Neuronal stem cell (in vitro differentiated cells): ENCODE measurements around the gene ANK3.

Experiments used
- DNase-seq: peaks from one replicate; pipeline ENCODE4 v3.0.0-alpha.2; 2013; ENCODE audit warnings: low spot score
- H2AFZ ChIP-seq: one replicate; pipeline ENCODE4 v1.6.1; 2013; ENCODE audit warnings: mild to moderate bottlenecking, low read length, inconsistent platforms
- H2AK5ac ChIP-seq: 2 replicates; pipeline ENCODE4 v1.6.1; 2013; ENCODE audit warnings: low read depth, mild to moderate bottlenecking, inconsistent platforms, low read length, moderate library complexity, mixed read lengths
- H2BK120ac ChIP-seq: 2 replicates; pipeline ENCODE4 v1.6.1; 2013; ENCODE audit warnings: low read depth, mild to moderate bottlenecking, inconsistent platforms, low read length, moderate library complexity, mixed read lengths
- H2BK12ac ChIP-seq: one replicate; pipeline ENCODE4 v1.6.1; 2013; ENCODE audit warnings: low read length, inconsistent platforms
- H2BK15ac ChIP-seq: 2 replicates; pipeline ENCODE4 v1.6.1; 2013; ENCODE audit warnings: mild to moderate bottlenecking, low read length, inconsistent platforms, mixed read lengths
- H2BK5ac ChIP-seq: one replicate; pipeline ENCODE4 v1.6.1; 2013; ENCODE audit warnings: inconsistent platforms, mild to moderate bottlenecking, low read length, moderate library complexity
- H3K14ac ChIP-seq: one replicate; pipeline ENCODE4 v1.6.1; 2013; ENCODE audit warnings: low read length, inconsistent platforms
- H3K18ac ChIP-seq: 2 replicates; pipeline ENCODE4 v1.6.1; 2013; ENCODE audit warnings: low read length, inconsistent platforms
- H3K23ac ChIP-seq: 2 replicates; pipeline ENCODE4 v1.6.1; 2013; ENCODE audit warnings: low read depth, mild to moderate bottlenecking, mixed read lengths, low read length, inconsistent platforms; ENCODE audit not compliant: poor library complexity
- H3K27ac ChIP-seq: replicated peaks from 3 replicates; pipeline ENCODE4 v1.5.1; 2013; ENCODE audit warnings: low read length, inconsistent platforms
- H3K27me3 ChIP-seq, 3 experiments: 2 replicates each; pipeline ENCODE4 v1.6.1; 2013; ENCODE audit warnings: low read length in 3 of 3, mild to moderate bottlenecking in 2 of 3, inconsistent platforms in 1 of 3, low read depth in 1 of 3, mixed read lengths in 1 of 3, moderate library complexity in 1 of 3; ENCODE audit not compliant: control insufficient read depth in 3 of 3, insufficient read depth in 3 of 3
- H3K36me3 ChIP-seq, 2 donors: replicated peaks in 1 of 2; 2 replicates each; pipeline ENCODE4 v1.6.1; 2013; ENCODE audit warnings: low read length in 2 of 2; ENCODE audit not compliant: control insufficient read depth in 2 of 2, insufficient read depth in 2 of 2
- H3K4ac ChIP-seq: 2 replicates; pipeline ENCODE4 v1.6.1; 2013; ENCODE audit warnings: inconsistent platforms, mild to moderate bottlenecking, low read length, moderate library complexity
- H3K4me1 ChIP-seq, 2 donors: 1 replicate in 1 of 2; 2 replicates in 1 of 2; pipeline ENCODE4 v1.6.1; 2013; ENCODE audit warnings: low read length in 2 of 2, low read depth in 1 of 2; ENCODE audit not compliant: control insufficient read depth in 2 of 2, insufficient read depth in 1 of 2
- H3K4me2 ChIP-seq: one replicate; pipeline ENCODE4 v1.6.1; 2013; ENCODE audit warnings: mild to moderate bottlenecking, low read length, inconsistent platforms; ENCODE audit not compliant: insufficient read depth, poor library complexity, severe bottlenecking
- H3K4me3 ChIP-seq, 2 donors: 2 replicates each; pipeline ENCODE4 v1.5.1; 2013; ENCODE audit warnings: low read length in 2 of 2, mild to moderate bottlenecking in 2 of 2, inconsistent platforms in 1 of 2, moderate library complexity in 1 of 2
- H3K79me1 ChIP-seq: one replicate; pipeline ENCODE4 v1.6.1; 2013; ENCODE audit warnings: low read depth, mild to moderate bottlenecking, inconsistent platforms, low read length, moderate library complexity
- H3K9ac ChIP-seq: one replicate; pipeline ENCODE4 v1.6.1; 2013; ENCODE audit warnings: mild to moderate bottlenecking, low read depth, low read length, inconsistent platforms; ENCODE audit not compliant: poor library complexity
- H3K9me3 ChIP-seq, 2 donors: replicated peaks in 1 of 2; 2 replicates each; pipeline versions ENCODE3 to v1.6.1; 2013; ENCODE audit warnings: low read length in 2 of 2, mild to moderate bottlenecking in 2 of 2, inconsistent platforms in 1 of 2, low read depth in 1 of 2, mixed read lengths in 1 of 2, moderate library complexity in 1 of 2; ENCODE audit not compliant: control insufficient read depth in 2 of 2, insufficient read depth in 1 of 2
- H4K8ac ChIP-seq: one replicate; pipeline ENCODE4 v1.6.1; 2013; ENCODE audit warnings: low read depth, mild to moderate bottlenecking, inconsistent platforms, low read length, moderate library complexity
- H4K91ac ChIP-seq: one replicate; pipeline ENCODE4 v1.6.1; 2013; ENCODE audit warnings: low read length, low read depth, mild to moderate bottlenecking, inconsistent platforms; ENCODE audit not compliant: poor library complexity
- WGBS, 2 donors: extraction: QIAGEN DNeasy Blood & Tissue Kit; methylation state at CpG; one replicate each; pipeline ENCODE4 v1.1.7; 2013; ENCODE audit warnings: missing lambda C conversion rate in 2 of 2, mixed read lengths in 1 of 2; ENCODE audit not compliant: insufficient read length in 2 of 2, insufficient replicate concordance in 1 of 2; ENCODE audit errors: extremely low coverage in 2 of 2; 5-methylcytosine and 5-hydroxymethylcytosine counted together

ANK3 gene

DNA sequence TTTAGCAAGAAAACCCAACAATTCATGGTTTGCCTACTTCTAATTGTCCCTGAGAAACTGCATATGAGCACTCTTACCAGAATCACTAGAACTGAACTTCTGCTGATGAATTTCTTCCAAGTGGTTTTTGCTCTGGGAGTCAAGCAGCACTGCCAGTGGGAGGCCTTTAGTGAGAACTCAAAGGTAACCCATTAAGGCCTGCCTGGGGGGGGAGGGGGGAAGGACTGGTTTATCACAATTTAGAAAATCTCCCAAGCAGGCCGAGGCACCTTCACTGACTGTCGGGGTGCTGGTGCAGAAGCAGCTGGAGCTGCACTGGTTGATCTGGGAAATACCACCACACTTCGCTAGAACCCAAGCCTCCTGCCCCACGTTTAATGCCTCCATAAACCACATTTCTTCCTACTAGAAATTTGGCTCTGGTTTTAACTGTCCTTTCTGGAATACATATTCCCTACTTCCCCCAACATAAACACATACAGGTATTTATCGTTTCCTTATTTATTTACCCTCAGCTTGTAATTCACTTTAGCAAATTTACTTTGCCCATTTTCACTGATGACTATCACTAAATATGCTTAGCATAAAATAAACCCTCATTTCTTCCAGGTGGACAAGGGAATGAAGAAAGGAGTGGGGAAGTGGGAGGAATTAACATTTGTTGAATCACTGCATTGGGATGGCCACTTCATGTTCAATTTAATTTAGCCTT is 14.2 kb downstream of the ANK3 start:
- no peak overlapping the region for H4K91ac ChIP-seq
- H3K4ac ChIP-seq = no peak overlapping the region
- H3K9me3 ChIP-seq = no peaks in the 10 kb centered on the region
- 100% methylated on average over 1 of the region's 5 CpGs; no CpG with 5 or more reads in 1 of the 2 donors for WGBS, 2 donors
- no peak overlapping the region for H2BK12ac ChIP-seq
- H3K9ac ChIP-seq = no peak overlapping the region
- H3K23ac ChIP-seq = no peak overlapping the region
- no peak overlapping the region for H3K18ac ChIP-seq
- no peaks in the 10 kb centered on the region for H3K36me3 ChIP-seq
- H3K27me3 ChIP-seq = no peaks in the 10 kb centered on the region
- H3K4me1 ChIP-seq = peaks cover 0 to 2% of the 10 kb centered on the region in 2 donors
- no peak overlapping the region for H2AK5ac ChIP-seq
- no peak overlapping the region for H2BK5ac ChIP-seq
- H3K79me1 ChIP-seq = no peaks in the 10 kb centered on the region
- H3K4me2 ChIP-seq = no peak overlapping the region
- no peak overlapping the region for H2AFZ ChIP-seq
- no peak overlapping the region for H4K8ac ChIP-seq
- H3K27ac ChIP-seq = no peak overlapping the region
- no peak for DNase-seq
- no peak overlapping the region for H3K14ac ChIP-seq
- H3K4me3 ChIP-seq = no peak overlapping the region
- H2BK120ac ChIP-seq = no peak overlapping the region
- no peak overlapping the region for H2BK15ac ChIP-seq

DNA sequence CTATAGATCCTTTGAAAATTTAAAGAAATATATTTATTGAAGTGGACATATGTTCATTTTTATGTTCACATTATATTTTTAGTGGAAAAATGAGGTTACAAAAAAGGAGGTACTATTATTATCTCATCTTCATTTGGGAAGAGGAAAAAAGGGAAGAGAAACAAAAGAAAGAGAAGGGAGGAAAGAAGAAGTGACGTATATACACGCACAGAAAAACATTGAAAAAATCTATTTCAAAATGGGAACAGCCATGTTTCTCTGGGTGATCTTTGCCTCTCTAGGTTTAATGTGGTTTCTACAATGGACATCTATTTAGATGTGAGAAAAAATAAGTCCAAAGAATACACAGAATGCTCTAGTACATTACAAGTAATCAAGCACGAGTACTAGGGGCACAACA is 14.8 kb downstream of the ANK3 start:
- H3K4me1 ChIP-seq = peaks cover 0 to 2% of the 10 kb centered on the region in 2 donors
- no peak overlapping the region for H3K4me2 ChIP-seq
- H3K14ac ChIP-seq = no peak overlapping the region
- H3K27me3 ChIP-seq = no peaks in the 10 kb centered on the region
- H2BK12ac ChIP-seq = no peak overlapping the region
- no peak overlapping the region for H4K8ac ChIP-seq
- H3K27ac ChIP-seq = no peak overlapping the region
- no peak overlapping the region for H2AK5ac ChIP-seq
- no peak overlapping the region for H3K4me3 ChIP-seq
- H2BK15ac ChIP-seq = no peak overlapping the region
- no peaks in the 10 kb centered on the region for H3K79me1 ChIP-seq
- no peaks in the 10 kb centered on the region for H3K9me3 ChIP-seq
- no peak overlapping the region for H2BK120ac ChIP-seq
- H4K91ac ChIP-seq = no peak overlapping the region
- no CpG with 5 or more reads among the region's 3 CpGs for WGBS, 2 donors
- no peak overlapping the region for H2AFZ ChIP-seq
- H3K18ac ChIP-seq = no peak overlapping the region
- H3K36me3 ChIP-seq = no peaks in the 10 kb centered on the region
- no peak overlapping the region for H3K9ac ChIP-seq
- no peak overlapping the region for H3K4ac ChIP-seq
- no peak overlapping the region for H2BK5ac ChIP-seq
- DNase-seq = no peak
- no peak overlapping the region for H3K23ac ChIP-seq

DNA sequence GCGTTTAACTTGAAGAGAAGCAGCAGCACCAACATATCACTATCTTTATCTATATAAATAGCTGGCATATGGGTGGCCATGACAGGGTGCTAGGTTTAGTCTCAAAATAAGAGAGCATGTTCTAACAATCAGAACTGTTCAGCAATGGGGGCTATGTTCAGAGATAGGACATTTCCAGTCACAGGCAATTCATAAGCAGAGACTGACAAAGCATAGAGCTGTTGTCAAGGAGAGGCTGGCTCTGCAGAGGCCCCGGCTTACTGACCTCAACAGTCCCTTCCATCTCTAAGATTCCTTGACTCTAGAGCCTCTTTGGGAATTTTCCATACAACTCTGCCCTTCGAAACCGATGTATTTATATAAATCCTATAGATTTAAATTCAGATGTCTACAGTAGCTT is 17.2 kb downstream of the ANK3 start:
- Histone ChIP-seq H3K4me3 (no peak overlapping the region), H2BK120ac (no peak overlapping the region), H4K8ac (no peak overlapping the region), H2BK12ac (no peak overlapping the region), H3K23ac (no peak overlapping the region), H3K4me1 (peaks cover 3 to 10% of the 10 kb centered on the region in 2 donors), H3K9ac (no peak overlapping the region), H3K36me3 (no peaks in the 10 kb centered on the region), H2BK15ac (no peak overlapping the region), H2AFZ (peak overlapping the region; percentile 36), H3K27me3 (no peaks in the 10 kb centered on the region), H3K14ac (no peak overlapping the region), H3K27ac (no peak overlapping the region), H3K9me3 (no peaks in the 10 kb centered on the region), H2BK5ac (no peak overlapping the region), H3K4me2 (no peak overlapping the region), H4K91ac (no peak overlapping the region), H3K4ac (no peak overlapping the region), H3K79me1 (no peaks in the 10 kb centered on the region), H3K18ac (no peak overlapping the region), H2AK5ac (no peak overlapping the region)
- WGBS, 2 donors = no CpG with 5 or more reads among the region's 4 CpGs
- no peak for DNase-seq

DNA sequence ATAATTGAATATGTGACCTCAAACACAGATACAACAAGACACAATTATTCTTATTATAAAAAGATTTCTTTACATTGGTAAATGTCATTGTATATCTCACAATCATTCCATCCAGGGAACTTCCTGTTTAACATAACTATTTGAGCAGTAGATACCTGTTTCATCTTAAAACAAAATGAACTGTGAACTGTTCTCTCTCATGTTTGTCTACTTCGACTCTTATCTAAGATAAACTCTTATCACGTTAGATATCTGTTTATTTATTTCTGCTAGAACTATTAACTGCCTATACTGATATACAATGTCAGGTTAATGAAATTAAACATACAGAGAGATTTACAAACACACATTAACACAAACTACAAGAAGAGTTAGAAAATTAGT is 20.1 kb downstream of the ANK3 start:
- Histone ChIP-seq H3K4me2 (no peak overlapping the region), H2BK15ac (no peak overlapping the region), H3K36me3 (no peaks in the 10 kb centered on the region), H3K23ac (no peak overlapping the region), H3K4me1 (peaks cover 6 to 11% of the 10 kb centered on the region in 2 donors), H3K14ac (no peak overlapping the region), H3K27ac (no peak overlapping the region), H2AK5ac (no peak overlapping the region), H3K4me3 (no peak overlapping the region), H3K9ac (no peak overlapping the region), H3K27me3 (no peaks in the 10 kb centered on the region), H4K91ac (no peak overlapping the region), H2AFZ (no peak overlapping the region), H3K9me3 (no peaks in the 10 kb centered on the region), H4K8ac (no peak overlapping the region), H3K4ac (no peak overlapping the region), H3K18ac (no peak overlapping the region), H2BK5ac (no peak overlapping the region), H3K79me1 (no peaks in the 10 kb centered on the region), H2BK120ac (no peak overlapping the region), H2BK12ac (no peak overlapping the region)
- no CpG with 5 or more reads among the region's 2 CpGs for WGBS, 2 donors
- no peak for DNase-seq
